ENCODE measurements around the gene KDR.

DNA sequence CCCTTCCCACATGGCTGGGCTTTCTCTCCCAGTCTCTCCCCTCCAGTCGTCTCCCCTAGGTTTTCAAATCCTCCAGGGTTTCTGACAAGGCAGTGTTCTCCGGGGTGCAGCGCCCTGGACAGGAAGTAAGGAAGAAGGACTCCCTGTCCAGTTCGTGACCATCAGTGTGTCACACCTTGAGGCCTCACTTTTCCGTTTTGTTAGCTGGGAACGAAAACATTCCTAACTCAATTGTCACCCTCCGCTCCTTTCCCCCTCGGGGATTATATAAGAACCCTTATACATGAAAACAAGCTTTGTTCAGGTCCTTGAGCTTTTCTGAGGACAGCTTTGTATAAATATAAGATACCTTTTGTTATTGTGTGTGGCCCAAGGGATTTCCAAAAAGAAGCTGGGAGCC lies 92.1 kb downstream of the KDR start:
- TF ChIP-seq, protein P1, sequence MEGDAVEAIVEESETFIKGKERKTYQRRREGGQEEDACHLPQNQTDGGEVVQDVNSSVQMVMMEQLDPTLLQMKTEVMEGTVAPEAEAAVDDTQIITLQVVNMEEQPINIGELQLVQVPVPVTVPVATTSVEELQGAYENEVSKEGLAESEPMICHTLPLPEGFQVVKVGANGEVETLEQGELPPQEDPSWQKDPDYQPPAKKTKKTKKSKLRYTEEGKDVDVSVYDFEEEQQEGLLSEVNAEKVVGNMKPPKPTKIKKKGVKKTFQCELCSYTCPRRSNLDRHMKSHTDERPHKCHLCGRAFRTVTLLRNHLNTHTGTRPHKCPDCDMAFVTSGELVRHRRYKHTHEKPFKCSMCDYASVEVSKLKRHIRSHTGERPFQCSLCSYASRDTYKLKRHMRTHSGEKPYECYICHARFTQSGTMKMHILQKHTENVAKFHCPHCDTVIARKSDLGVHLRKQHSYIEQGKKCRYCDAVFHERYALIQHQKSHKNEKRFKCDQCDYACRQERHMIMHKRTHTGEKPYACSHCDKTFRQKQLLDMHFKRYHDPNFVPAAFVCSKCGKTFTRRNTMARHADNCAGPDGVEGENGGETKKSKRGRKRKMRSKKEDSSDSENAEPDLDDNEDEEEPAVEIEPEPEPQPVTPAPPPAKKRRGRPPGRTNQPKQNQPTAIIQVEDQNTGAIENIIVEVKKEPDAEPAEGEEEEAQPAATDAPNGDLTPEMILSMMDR (IDR thresholded peaks at IDR 0.05), result no peak
- TF ChIP-seq POLR2A (IDR thresholded peaks at IDR 0.05) (no peak), EP300 (IDR thresholded peaks at IDR 0.05) (no peak)

All from ovary (tissue), 3 donors.